ENCODE data around the gene PCDH17. TPM values are rescaled to one million over a fixed set of nuclear protein-coding genes. Genes with fewer than 3 reads are reported as not detected.

The PCDH17 gene
- total RNA-seq, 3 donors from 2014 or later, result 0.93 to 4.8 (median 1.1) TPM

DNA sequence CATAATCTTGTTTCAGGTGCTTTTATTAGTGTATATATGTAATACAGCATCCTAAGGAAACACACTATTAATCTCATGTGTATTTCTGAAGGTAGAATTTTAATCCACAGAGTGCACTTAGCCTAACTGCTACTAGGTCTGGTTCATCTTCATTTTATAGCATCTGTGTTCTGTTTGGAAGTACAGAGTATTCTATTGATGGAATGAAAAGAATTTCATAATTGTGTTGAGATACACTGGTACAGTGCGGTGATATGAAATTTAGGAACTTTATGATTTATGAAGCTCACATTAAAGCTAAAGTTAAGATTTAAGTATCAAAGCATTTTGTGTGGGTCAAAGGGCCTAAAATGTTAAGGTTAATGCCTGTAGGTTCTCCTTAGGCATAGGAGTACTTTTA is 6.0 kb downstream of the PCDH17 start:
- no peak for DNase-seq
- Histone ChIP-seq H3K9me3 (peaks cover 14% of the 10 kb centered on the region), H3K36me3 (ENCODE audit: low read depth) (no peaks in the 10 kb centered on the region), H3K4me1 (ENCODE audit: low read depth) (no peaks in the 10 kb centered on the region), H3K4me3 (no peak overlapping the region)
- no peak for ATAC-seq
- TF ChIP-seq, protein P1, sequence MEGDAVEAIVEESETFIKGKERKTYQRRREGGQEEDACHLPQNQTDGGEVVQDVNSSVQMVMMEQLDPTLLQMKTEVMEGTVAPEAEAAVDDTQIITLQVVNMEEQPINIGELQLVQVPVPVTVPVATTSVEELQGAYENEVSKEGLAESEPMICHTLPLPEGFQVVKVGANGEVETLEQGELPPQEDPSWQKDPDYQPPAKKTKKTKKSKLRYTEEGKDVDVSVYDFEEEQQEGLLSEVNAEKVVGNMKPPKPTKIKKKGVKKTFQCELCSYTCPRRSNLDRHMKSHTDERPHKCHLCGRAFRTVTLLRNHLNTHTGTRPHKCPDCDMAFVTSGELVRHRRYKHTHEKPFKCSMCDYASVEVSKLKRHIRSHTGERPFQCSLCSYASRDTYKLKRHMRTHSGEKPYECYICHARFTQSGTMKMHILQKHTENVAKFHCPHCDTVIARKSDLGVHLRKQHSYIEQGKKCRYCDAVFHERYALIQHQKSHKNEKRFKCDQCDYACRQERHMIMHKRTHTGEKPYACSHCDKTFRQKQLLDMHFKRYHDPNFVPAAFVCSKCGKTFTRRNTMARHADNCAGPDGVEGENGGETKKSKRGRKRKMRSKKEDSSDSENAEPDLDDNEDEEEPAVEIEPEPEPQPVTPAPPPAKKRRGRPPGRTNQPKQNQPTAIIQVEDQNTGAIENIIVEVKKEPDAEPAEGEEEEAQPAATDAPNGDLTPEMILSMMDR (IDR thresholded peaks at IDR 0.05), result no peak
- intact Hi-C loops (cut with DNase I, micrococcal nuclease), result no loop called here

DNA sequence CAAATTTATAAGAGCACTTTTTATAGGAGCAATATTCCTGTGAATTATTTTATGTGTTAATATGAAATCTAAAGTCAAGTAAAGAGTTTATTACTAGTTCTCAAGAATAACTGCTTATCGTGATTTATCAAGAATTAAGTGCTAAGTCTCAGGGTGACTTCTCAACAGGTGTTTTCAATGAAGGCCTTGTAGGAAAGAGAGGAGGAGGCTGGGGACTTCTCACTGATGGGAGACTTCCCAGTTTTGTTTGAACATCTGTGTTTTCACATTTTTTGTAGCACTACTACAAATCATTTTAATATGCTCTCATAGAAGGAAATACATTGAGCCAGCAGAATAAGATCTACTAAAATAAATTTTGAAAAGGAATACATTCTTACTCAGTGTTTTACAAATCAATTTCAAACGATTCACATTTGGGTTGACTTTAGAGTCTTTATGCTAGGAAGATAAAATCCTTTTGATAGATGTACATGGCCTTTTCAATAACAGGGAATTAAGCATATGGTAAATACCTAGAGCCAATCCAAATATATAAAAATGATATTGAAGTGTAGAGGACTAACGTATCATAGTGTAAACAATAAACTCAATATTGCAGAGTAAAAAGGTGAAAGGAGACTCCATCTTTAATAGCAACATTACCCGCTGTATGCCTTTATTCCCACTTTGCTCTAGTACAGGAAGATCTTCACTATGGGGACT is 6.8 kb downstream of the PCDH17 start:
- Histone ChIP-seq H3K9me3 (peaks cover 7% of the 10 kb centered on the region), H3K36me3 (ENCODE audit: low read depth) (no peaks in the 10 kb centered on the region), H3K4me1 (ENCODE audit: low read depth) (no peaks in the 10 kb centered on the region), H3K4me3 (no peak overlapping the region)
- TF ChIP-seq, protein P1 (IDR thresholded peaks at IDR 0.05), result no peak
- ATAC-seq, result no peak
- intact Hi-C loops (cut with DNase I, micrococcal nuclease), result no loop called here
- no peak for DNase-seq

DNA sequence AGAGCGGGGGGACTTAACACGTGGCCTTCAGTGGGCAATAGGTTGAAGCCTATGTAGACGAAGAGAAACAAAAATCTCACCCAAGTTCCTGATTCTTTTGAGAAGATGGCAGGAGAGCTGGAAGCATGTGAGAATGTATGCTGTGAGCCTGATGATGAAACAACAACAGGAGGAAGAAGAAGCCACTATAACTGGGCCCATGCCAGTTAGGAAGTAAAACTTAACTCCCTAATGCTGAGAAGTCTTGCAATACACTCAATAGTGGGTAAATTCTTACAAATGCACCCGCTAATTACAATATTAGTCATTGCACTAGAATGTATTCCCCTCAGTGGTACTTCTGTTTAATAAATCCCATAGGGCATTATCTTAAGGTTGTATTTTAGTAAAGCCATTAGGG is 9.1 kb downstream of the PCDH17 start:
- intact Hi-C loops (cut with DNase I, micrococcal nuclease), result no loop called here
- H3K4me3 ChIP-seq, result no peak overlapping the region

DNA sequence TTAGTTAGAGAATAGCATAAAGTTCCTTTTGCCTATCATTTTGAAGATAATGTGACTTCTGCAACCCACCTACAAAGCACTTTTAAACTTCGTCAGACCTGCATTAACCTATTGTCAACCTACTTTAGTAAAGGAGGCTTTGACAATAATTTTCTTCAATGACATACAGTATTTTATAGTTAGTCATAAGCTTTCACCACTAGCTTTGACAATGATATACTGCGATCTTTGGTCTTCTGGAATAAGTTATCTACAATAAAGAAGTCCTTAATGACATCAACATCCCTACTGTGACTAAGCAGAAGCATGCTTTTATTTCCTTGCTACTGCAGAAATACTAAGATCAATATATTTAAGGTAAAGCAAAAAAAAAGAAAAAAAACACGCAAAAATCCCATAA is 9.5 kb downstream of the PCDH17 start:
- Histone ChIP-seq H3K9me3 (no peaks in the 10 kb centered on the region), H3K4me3 (no peak overlapping the region), H3K4me1 (ENCODE audit: low read depth) (no peaks in the 10 kb centered on the region), H3K36me3 (ENCODE audit: low read depth) (no peaks in the 10 kb centered on the region)
- no peak for DNase-seq
- ATAC-seq, result no peak
- intact Hi-C loops (cut with DNase I, micrococcal nuclease), result no loop called here
- TF ChIP-seq, protein P1 (IDR thresholded peaks at IDR 0.05), result no peak

More for the DNA sequence above, 9.1 kb downstream of the PCDH17 start:
- ATAC-seq (no peak), DNase-seq (no peak)
- no peaks in the 10 kb centered on the region for H3K9me3 ChIP-seq
- H3K36me3 ChIP-seq (ENCODE audit: low read depth), result no peaks in the 10 kb centered on the region
- H3K4me1 ChIP-seq (ENCODE audit: low read depth), result no peaks in the 10 kb centered on the region
- TF ChIP-seq, protein P1 (IDR thresholded peaks at IDR 0.05), result no peak

DNA sequence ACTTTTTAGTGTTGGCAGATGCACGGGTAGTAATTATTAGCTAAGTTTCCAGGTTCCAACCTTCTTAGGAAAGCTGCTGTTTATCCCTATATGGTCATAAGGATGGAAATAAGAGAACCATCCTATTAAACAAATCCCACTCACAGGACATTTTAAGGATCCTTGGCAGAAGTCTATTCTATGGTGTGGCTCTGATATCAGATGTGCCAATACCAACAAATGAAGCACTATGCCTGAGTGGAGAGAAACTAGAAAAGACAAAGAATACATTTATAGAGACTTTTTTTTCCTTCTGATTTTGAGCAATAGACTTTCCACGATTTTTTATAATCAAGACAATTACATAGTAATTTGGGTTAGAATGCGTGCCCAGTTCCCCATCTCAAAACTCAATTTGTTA is 12.6 kb downstream of the PCDH17 start:
- ATAC-seq (no peak), DNase-seq (no peak)
- Histone ChIP-seq H3K4me1 (ENCODE audit: low read depth) (no peaks in the 10 kb centered on the region), H3K36me3 (ENCODE audit: low read depth) (no peaks in the 10 kb centered on the region), H3K4me3 (no peak overlapping the region), H3K9me3 (no peaks in the 10 kb centered on the region)
- TF ChIP-seq, protein P1 (IDR thresholded peaks at IDR 0.05), result no peak
- intact Hi-C loops (cut with DNase I, micrococcal nuclease), result no loop called here

All from mucosa of descending colon (tissue), 3 donors.